Measurements from ENCODE around the gene HHAT. TPM values are rescaled to one million over a fixed set of nuclear protein-coding genes. Genes with fewer than 3 reads are reported as not detected.

The HHAT gene
- total and polyA plus RNA-seq, 2 donors (not counting 3 experiments of a cell fraction or from before 2014, with no cell fraction given), result 2.4 to 4.3 TPM

GRCh38 chr1:210506689-210507088 lies 178.0 kb downstream of the HHAT start:
- ChIA-PET CTCF (no interaction called here), POLR2A (no interaction called here)
- no peak overlapping the region for H2AFZ ChIP-seq (ENCODE audit: low read depth, low read length)
- no peaks in the 10 kb centered on the region for H3K36me3 ChIP-seq (ENCODE audit: control insufficient read depth in 2 of 2, extremely low read depth in 1 of 2, insufficient read depth in 2 of 2, low read length in 2 of 2)
- no peaks in the 10 kb centered on the region for H3K4me1 ChIP-seq (ENCODE audit: control insufficient read depth, extremely low read depth, insufficient read depth, low read length)
- no peaks in the 10 kb centered on the region for H4K20me1 ChIP-seq (replicated peaks; ENCODE audit: control insufficient read depth, extremely low read depth, insufficient read depth, low read length)
- no TSS peak for BruUV-seq (replicated peaks)
- DNase-seq (ENCODE audit: low read depth, low spot score) (no peak), FAIRE-seq (no peak)
- H3K9ac ChIP-seq (replicated peaks; ENCODE audit: extremely low read depth, insufficient read depth, low read length), result no peak overlapping the region
- H3K27me3 ChIP-seq (ENCODE audit: control insufficient read depth in 2 of 2, insufficient read depth in 2 of 2, low read length in 2 of 2), result no peaks in the 10 kb centered on the region
- H3K9me1 ChIP-seq (replicated peaks; ENCODE audit: control insufficient read depth, extremely low read depth, insufficient read depth, low read length), result no peaks in the 10 kb centered on the region
- TF ChIP-seq POLR2AphosphoS5 (IDR thresholded peaks at IDR 0.05; ENCODE audit: insufficient read depth, low read depth, low read length) (no peak), CTCF (IDR thresholded peaks at IDR 0.05; ENCODE audit: extremely low read depth in 1 of 2, insufficient read depth in 1 of 2, low read depth in 1 of 2, low read length in 2 of 2) (no peak), MAX (IDR thresholded peaks at IDR 0.05; ENCODE audit: insufficient read depth, insufficient read length) (no peak), POLR2A (IDR thresholded peaks at IDR 0.05; ENCODE audit: low read depth, low read length) (no peak), GATA2 (IDR thresholded peaks at IDR 0.05; ENCODE audit: insufficient read depth, insufficient read length, low read depth, low read length) (no peak), EZH2 (IDR thresholded peaks at IDR 0.05; ENCODE audit: borderline replicate concordance, low read depth, low read length, severe bottlenecking) (no peak), FOS (IDR thresholded peaks at IDR 0.05; ENCODE audit: borderline replicate concordance, insufficient read depth, low read length) (no peak), JUN (IDR thresholded peaks at IDR 0.05; ENCODE audit: borderline replicate concordance, insufficient read depth, insufficient read length, low read depth) (no peak), MYC (IDR thresholded peaks at IDR 0.05; ENCODE audit: low read depth, low read length) (no peak)
- H3K9me3 ChIP-seq (replicated peaks; ENCODE audit: control insufficient read depth, insufficient read depth, low read length), result no peaks in the 10 kb centered on the region
- H3K27ac ChIP-seq (ENCODE audit: insufficient read depth, low read depth, low read length), result no peak overlapping the region
- intact Hi-C loops (cut with micrococcal nuclease), result no loop called here
- dilution Hi-C loops (cut with MboI; ENCODE audit: extremely low pct_ligation_motif_present, low sequenced_read_pairs), result no loop called here
- no peak overlapping the region for H3K4me3 ChIP-seq (replicated peaks in 1 of 3; ENCODE audit: insufficient read depth in 1 of 3, low read depth in 1 of 3, low read length in 3 of 3)
- no peaks in the 10 kb centered on the region for H3K79me2 ChIP-seq (ENCODE audit: control insufficient read depth, insufficient read depth, low read length)
- H3K4me2 ChIP-seq (ENCODE audit: insufficient read depth, low read length), result no peak overlapping the region
